Mucosa of rectum (tissue), 2 donors: ENCODE results near the gene FBXO34.
"Not testable (repeated sequence)": the region's sequence is repeated elsewhere in the genome, so short reads cannot be mapped to it uniquely, and the experiment has no call there.

Experiments
- H3K27ac ChIP-seq, 2 donors: one replicate each; pipeline ENCODE4 v1.7.0; 2013; ENCODE audit warnings: inconsistent platforms in 2 of 2, low read depth in 2 of 2, low read length in 2 of 2
- H3K27me3 ChIP-seq, 2 donors: one replicate each; pipeline ENCODE4 v1.7.0; 2013; ENCODE audit warnings: low read length in 2 of 2; ENCODE audit not compliant: control insufficient read depth in 2 of 2, insufficient read depth in 2 of 2
- H3K36me3 ChIP-seq, 2 donors: one replicate each; pipeline ENCODE4 v1.7.0; 2013; ENCODE audit warnings: low read length in 2 of 2; ENCODE audit not compliant: control insufficient read depth in 2 of 2, insufficient read depth in 2 of 2
- H3K4me1 ChIP-seq, 2 donors: one replicate each; pipeline ENCODE4 v1.7.0; 2013; ENCODE audit warnings: low read length in 2 of 2, mild to moderate bottlenecking in 1 of 2; ENCODE audit not compliant: control insufficient read depth in 2 of 2, insufficient read depth in 2 of 2
- H3K4me3 ChIP-seq, 2 donors: one replicate each; pipeline ENCODE4 v1.7.0; 2013; ENCODE audit warnings: low read length in 2 of 2
- H3K9ac ChIP-seq, 2 donors: one replicate each; pipeline ENCODE4 v1.7.0; 2013; ENCODE audit warnings: low read length in 2 of 2, low read depth in 1 of 2, mild to moderate bottlenecking in 1 of 2
- H3K9me3 ChIP-seq, 2 donors: one replicate each; pipeline ENCODE4 v1.7.0; 2013; ENCODE audit warnings: low read length in 2 of 2; ENCODE audit not compliant: control insufficient read depth in 2 of 2
- donor health status: healthy.
- donor health status: Normal muscosa, but diverticular disease.

Gene FBXO34

GRCh38 chr14:55336691-55337090, 65.5 kb downstream of the FBXO34 start:
- Histone ChIP-seq H3K36me3 (no peaks in the 10 kb centered on the region), H3K4me3 (no peak overlapping the region), H3K27me3 (no peaks in the 10 kb centered on the region), H3K9ac (no peak overlapping the region), H3K9me3 (no peaks in the 10 kb centered on the region), H3K4me1 (peaks cover 18 to 58% of the 10 kb centered on the region in 2 donors), H3K27ac (peak overlapping the region in 1 of 2 donors; percentile 3)

- H3K4me1 ChIP-seq, result peaks cover 15 to 56% of the 10 kb centered on the region in 2 donors
These were observed 68.5 kb downstream of the FBXO34 start for GRCh38 chr14:55339770-55340169.

GRCh38 chr14:55340482-55340881, 69.3 kb downstream of the FBXO34 start:
- H3K27ac ChIP-seq, result no peak overlapping the region
- H3K4me3 ChIP-seq, result no peak overlapping the region
- no peak overlapping the region for H3K9ac ChIP-seq
- no peaks in the 10 kb centered on the region for H3K36me3 ChIP-seq
- H3K9me3 ChIP-seq, result no peaks in the 10 kb centered on the region
- no peaks in the 10 kb centered on the region for H3K27me3 ChIP-seq
- peaks cover 15 to 56% of the 10 kb centered on the region in 2 donors for H3K4me1 ChIP-seq

More at GRCh38 chr14:55339770-55340169, 68.5 kb downstream of the FBXO34 start:
- Histone ChIP-seq H3K9ac (no peak overlapping the region), H3K36me3 (no peaks in the 10 kb centered on the region), H3K27me3 (no peaks in the 10 kb centered on the region), H3K9me3 (no peaks in the 10 kb centered on the region), H3K27ac (peak overlapping the region in 1 of 2 donors; percentile 17), H3K4me3 (no peak overlapping the region)

- Histone ChIP-seq H3K27ac (no peak overlapping the region), H3K36me3 (no peaks in the 10 kb centered on the region), H3K4me1 (peaks cover 22 to 59% of the 10 kb centered on the region in 2 donors), H3K4me3 (no peak overlapping the region), H3K9me3 (no peaks in the 10 kb centered on the region), H3K9ac (no peak overlapping the region), H3K27me3 (no peaks in the 10 kb centered on the region)
These were observed 70.6 kb downstream of the FBXO34 start for GRCh38 chr14:55341781-55342180.

GRCh38 chr14:55344582-55345163, 73.5 kb downstream of the FBXO34 start:
- not testable (repeated sequence) for H3K9me3 ChIP-seq, H3K36me3 ChIP-seq, H3K27me3 ChIP-seq, H3K9ac ChIP-seq, H3K4me3 ChIP-seq
- H3K27ac ChIP-seq, result peak overlapping the region; percentile 72 to 86
- peaks cover 31 to 80% of the 10 kb centered on the region in 2 donors for H3K4me1 ChIP-seq

GRCh38 chr14:55347040-55347439, 75.8 kb downstream of the FBXO34 start:
- Histone ChIP-seq H3K27ac (peak overlapping the region; percentile 72 to 86), H3K4me1 (peaks cover 31 to 70% of the 10 kb centered on the region in 2 donors), H3K36me3 (peaks cover 18% of the 10 kb centered on the region in 2 donors), H3K27me3 (no peaks in the 10 kb centered on the region), H3K4me3 (no peak overlapping the region), H3K9ac (no peak overlapping the region), H3K9me3 (no peaks in the 10 kb centered on the region)

GRCh38 chr14:55347748-55348147, 76.5 kb downstream of the FBXO34 start:
- Histone ChIP-seq H3K27ac (peak overlapping the region in 1 of 2 donors; percentile 86), H3K36me3 (peaks cover 24 to 25% of the 10 kb centered on the region in 2 donors)

GRCh38 chr14:55348766-55349453, 77.7 kb downstream of the FBXO34 start:
- Histone ChIP-seq H3K36me3 (peaks cover 25 to 29% of the 10 kb centered on the region in 2 donors), H3K27ac (peak overlapping the region; percentile 48 to 51), H3K4me1 (peaks cover 30 to 58% of the 10 kb centered on the region in 2 donors), H3K9me3 (no peaks in the 10 kb centered on the region), H3K9ac (no peak overlapping the region), H3K4me3 (peak overlapping the region in 1 of 2 donors; percentile 30), H3K27me3 (no peaks in the 10 kb centered on the region)

More at GRCh38 chr14:55347748-55348147, 76.5 kb downstream of the FBXO34 start:
- Histone ChIP-seq H3K4me3 (no peak overlapping the region), H3K27me3 (no peaks in the 10 kb centered on the region), H3K4me1 (peaks cover 31 to 63% of the 10 kb centered on the region in 2 donors), H3K9ac (no peak overlapping the region), H3K9me3 (no peaks in the 10 kb centered on the region)

- H3K4me1 ChIP-seq, result peaks cover 28 to 61% of the 10 kb centered on the region in 2 donors
- no peaks in the 10 kb centered on the region for H3K9me3 ChIP-seq
- no peaks in the 10 kb centered on the region for H3K27me3 ChIP-seq
- peaks cover 25 to 29% of the 10 kb centered on the region in 2 donors for H3K36me3 ChIP-seq
- H3K27ac ChIP-seq, result peak overlapping the region in 1 of 2 donors; percentile 51
- peak overlapping the region in 1 of 2 donors; percentile 29 for H3K9ac ChIP-seq
- no peak overlapping the region for H3K4me3 ChIP-seq
These were observed 78.3 kb downstream of the FBXO34 start for GRCh38 chr14:55349565-55349964.

GRCh38 chr14:55350461-55350860, 79.2 kb downstream of the FBXO34 start:
- Histone ChIP-seq H3K4me3 (no peak overlapping the region), H3K9ac (no peak overlapping the region), H3K27me3 (no peaks in the 10 kb centered on the region), H3K27ac (no peak overlapping the region), H3K4me1 (peaks cover 21 to 54% of the 10 kb centered on the region in 2 donors), H3K9me3 (no peaks in the 10 kb centered on the region), H3K36me3 (peaks cover 30 to 32% of the 10 kb centered on the region in 2 donors)
